Measurements from ENCODE around the gene CYSTM1. TPM values are rescaled to one million over a fixed set of nuclear protein-coding genes. Genes with fewer than 3 reads are reported as not detected.

Gene CYSTM1
- total and polyA plus RNA-seq, 2 of the 8 experiments (the other 6 are each of a cell fraction or from before 2014, with no cell fraction given), result 25.0 to 47.8 TPM

GRCh38 chr5:140190872-140191218 is 15.9 kb downstream of the CYSTM1 start:
- H2BK20ac ChIP-seq (ENCODE audit: low read length), result no peak overlapping the region
- H2BK12ac ChIP-seq (ENCODE audit: low read depth, low read length), result no peak overlapping the region
- H4K20me1 ChIP-seq (replicated peaks in 1 of 2; ENCODE audit: control insufficient read depth in 1 of 2, insufficient read depth in 2 of 2, low read length in 2 of 2), result no peaks in the 10 kb centered on the region
- no peaks in the 10 kb centered on the region for H3K9me3 ChIP-seq (ENCODE audit: insufficient read depth in 2 of 2, low read depth in 1 of 2, low read length in 1 of 2)
- H3K79me1 ChIP-seq (ENCODE audit: low read depth, low read length), result peaks cover 4% of the 10 kb centered on the region; the same call in 1 of the 2 replicates
- no peak overlapping the region for H3K23ac ChIP-seq (ENCODE audit: insufficient read length)
- no peak overlapping the region for H3K4ac ChIP-seq (replicated peaks; ENCODE audit: insufficient read length, low read depth, low read length)
- no peak for DNase-seq (ENCODE audit: low read depth in 1 of 2, low spot score in 2 of 2)
- peaks cover 0 to 9% (median 2%) of the 10 kb centered on the region in 4 experiments; a peak in 2 of 7 replicates for H3K4me1 ChIP-seq (replicated peaks in 1 of 4; ENCODE audit: control insufficient read depth in 3 of 4, insufficient read depth in 4 of 4, low read length in 3 of 4)
- no peaks in the 10 kb centered on the region for H3K36me3 ChIP-seq (ENCODE audit: control insufficient read depth in 2 of 4, insufficient read depth in 4 of 4, low read length in 3 of 4)
- H3K79me2 ChIP-seq (ENCODE audit: control insufficient read depth in 1 of 2, insufficient read depth in 2 of 2, low read length in 2 of 2), result no peaks in the 10 kb centered on the region
- no peak for FAIRE-seq
- no peak overlapping the region for H3K14ac ChIP-seq (ENCODE audit: insufficient read length)
- no peak for TF ChIP-seq SIN3A (conservative IDR thresholded peaks at IDR 0.05 in 1 of 2, IDR thresholded peaks at IDR 0.05 in 1 of 2; ENCODE audit: low read depth in 1 of 2, low read length in 2 of 2)
- TF ChIP-seq NRF1 (IDR thresholded peaks at IDR 0.05; ENCODE audit: low read depth, low read length), result no peak
- TF ChIP-seq CEBPB (IDR thresholded peaks at IDR 0.05; ENCODE audit: low read depth, low read length), result no peak
- no peak for TF ChIP-seq TAF1 (IDR thresholded peaks at IDR 0.05; ENCODE audit: low read depth, low read length)
- no peak for TF ChIP-seq GTF2F1 (IDR thresholded peaks at IDR 0.05; ENCODE audit: borderline replicate concordance, low read depth, low read length)
- no peak for TF ChIP-seq KDM4A (IDR thresholded peaks at IDR 0.05; ENCODE audit: low read depth, low read length, severe bottlenecking)
- no peak for TF ChIP-seq KDM1A (IDR thresholded peaks at IDR 0.05; ENCODE audit: borderline replicate concordance, low read length)
- no peak overlapping the region for H2BK5ac ChIP-seq (ENCODE audit: low read depth, low read length)
- no peak overlapping the region for H3K27ac ChIP-seq (ENCODE audit: low read depth, low read length)
- no peak overlapping the region for H3K4me3 ChIP-seq (ENCODE audit: extremely low read depth in 1 of 4, insufficient read depth in 2 of 4, low read depth in 3 of 4, low read length in 4 of 4)
- H3K56ac ChIP-seq (replicated peaks; ENCODE audit: insufficient read length, low read depth, low read length), result no peak overlapping the region
- H3K4me2 ChIP-seq (ENCODE audit: insufficient read depth in 1 of 2, low read depth in 2 of 2, low read length in 2 of 2), result no peak overlapping the region; a peak in 1 of 4 replicates
- H3K9ac ChIP-seq (replicated peaks in 1 of 4; ENCODE audit: extremely low read depth in 1 of 4, low read depth in 3 of 4, low read length in 3 of 4), result no peak overlapping the region
- no peak overlapping the region for H4K91ac ChIP-seq (replicated peaks; ENCODE audit: insufficient read length, low read length)
- H2BK120ac ChIP-seq (replicated peaks; ENCODE audit: low read depth, low read length), result no peak overlapping the region
- H2BK15ac ChIP-seq (ENCODE audit: low read length), result no peak overlapping the region
- no peaks in the 10 kb centered on the region for H3K27me3 ChIP-seq (replicated peaks in 1 of 4; ENCODE audit: control insufficient read depth in 3 of 4, extremely low read depth in 1 of 4, insufficient read depth in 3 of 4, low read length in 3 of 4)
- CTCF ChIA-PET (ENCODE audit: partially characterized antibody), result interaction anchor here (0.8 to 1.3 kb wide), 5 partner anchors 13 to 182 kb away, joined by 3 to 5 read pairs (median 3); no protein-coding TSS in a partner anchor
- no peak overlapping the region for H4K8ac ChIP-seq (ENCODE audit: extremely low read depth, insufficient read depth, low read length)
- H2AK5ac ChIP-seq (ENCODE audit: low read depth, low read length), result no peak overlapping the region
- H2AFZ ChIP-seq (ENCODE audit: low read length), result no peak overlapping the region
- POLR2A ChIA-PET (ENCODE audit: partially characterized antibody), result interaction anchor here (1.4 kb wide), 1 partner anchor 15 kb away, joined by 5 read pairs; no protein-coding TSS in a partner anchor
- 40% methylated on average over 1 of the region's 1 CpG; no CpG with 5 or more reads in 1 of the 2 experiments for WGBS, 2 experiments (ENCODE audit: extremely low coverage in 1 of 2, insufficient coverage in 1 of 2, insufficient read length in 1 of 2, insufficient replicate concordance in 2 of 2, low coverage in 1 of 2, low lambda C conversion rate in 2 of 2, missing lambda C conversion rate in 1 of 2)
- no peak overlapping the region for H4K5ac ChIP-seq (ENCODE audit: insufficient read length, low read depth, low read length)
- no peak overlapping the region for H3K18ac ChIP-seq (ENCODE audit: extremely low read depth, low read length)
- no peaks in the 10 kb centered on the region for H3K23me2 ChIP-seq (ENCODE audit: low read depth, low read length)

Measured in H1 (cell line).